ENCODE measurements around the gene SNX10.

Gene SNX10

GRCh38 chr7:26298472-26299058 is 6.9 kb downstream of the SNX10 start:
- TF ChIP-seq CTCF (IDR thresholded peaks at IDR 0.05; ENCODE audit: low read length, missing control alignments): no peak
- no peak for DNase-seq (ENCODE audit: low read depth)
- no peak overlapping the region for H3K4me3 ChIP-seq (replicated peaks; ENCODE audit: low read depth, low read length)

GRCh38 chr7:26305090-26305868 is 13.6 kb downstream of the SNX10 start:
- DNase-seq (ENCODE audit: low read depth): no peak
- no peak for TF ChIP-seq CTCF (IDR thresholded peaks at IDR 0.05; ENCODE audit: low read length, missing control alignments)
- no peak overlapping the region for H3K4me3 ChIP-seq (replicated peaks; ENCODE audit: low read depth, low read length)

- no peak for DNase-seq (ENCODE audit: low read depth)
- H3K4me3 ChIP-seq (replicated peaks; ENCODE audit: low read depth, low read length): no peak overlapping the region
- no peak for TF ChIP-seq CTCF (IDR thresholded peaks at IDR 0.05; ENCODE audit: low read length, missing control alignments)
Measured at GRCh38 chr7:26305869-26306665, 14.4 kb downstream of the SNX10 start.

- DNase-seq (ENCODE audit: low read depth): no peak
Measured at GRCh38 chr7:26306790-26307189, 15.1 kb downstream of the SNX10 start.

GRCh38 chr7:26307226-26307625 is 15.6 kb downstream of the SNX10 start:
- DNase-seq (ENCODE audit: low read depth): peak; percentile 52
- TF ChIP-seq CTCF (IDR thresholded peaks at IDR 0.05; ENCODE audit: low read length, missing control alignments): no peak

More at GRCh38 chr7:26306790-26307189, 15.1 kb downstream of the SNX10 start:
- TF ChIP-seq CTCF (IDR thresholded peaks at IDR 0.05; ENCODE audit: low read length, missing control alignments): no peak
- no peak overlapping the region for H3K4me3 ChIP-seq (replicated peaks; ENCODE audit: low read depth, low read length)

GRCh38 chr7:26307791-26308190 is 16.1 kb downstream of the SNX10 start:
- H3K4me3 ChIP-seq (replicated peaks; ENCODE audit: low read depth, low read length): no peak overlapping the region
- TF ChIP-seq CTCF (IDR thresholded peaks at IDR 0.05; ENCODE audit: low read length, missing control alignments): no peak
- DNase-seq (ENCODE audit: low read depth): no peak

More at GRCh38 chr7:26307226-26307625, 15.6 kb downstream of the SNX10 start:
- no peak overlapping the region for H3K4me3 ChIP-seq (replicated peaks; ENCODE audit: low read depth, low read length)

Measured in fibroblast of pulmonary artery (primary cell).